ENCODE data around the gene TBXAS1.

GRCh38 chr7:139838276-139838675 lies 9.2 kb downstream of the TBXAS1 start:
- TF ChIP-seq, protein P1, sequence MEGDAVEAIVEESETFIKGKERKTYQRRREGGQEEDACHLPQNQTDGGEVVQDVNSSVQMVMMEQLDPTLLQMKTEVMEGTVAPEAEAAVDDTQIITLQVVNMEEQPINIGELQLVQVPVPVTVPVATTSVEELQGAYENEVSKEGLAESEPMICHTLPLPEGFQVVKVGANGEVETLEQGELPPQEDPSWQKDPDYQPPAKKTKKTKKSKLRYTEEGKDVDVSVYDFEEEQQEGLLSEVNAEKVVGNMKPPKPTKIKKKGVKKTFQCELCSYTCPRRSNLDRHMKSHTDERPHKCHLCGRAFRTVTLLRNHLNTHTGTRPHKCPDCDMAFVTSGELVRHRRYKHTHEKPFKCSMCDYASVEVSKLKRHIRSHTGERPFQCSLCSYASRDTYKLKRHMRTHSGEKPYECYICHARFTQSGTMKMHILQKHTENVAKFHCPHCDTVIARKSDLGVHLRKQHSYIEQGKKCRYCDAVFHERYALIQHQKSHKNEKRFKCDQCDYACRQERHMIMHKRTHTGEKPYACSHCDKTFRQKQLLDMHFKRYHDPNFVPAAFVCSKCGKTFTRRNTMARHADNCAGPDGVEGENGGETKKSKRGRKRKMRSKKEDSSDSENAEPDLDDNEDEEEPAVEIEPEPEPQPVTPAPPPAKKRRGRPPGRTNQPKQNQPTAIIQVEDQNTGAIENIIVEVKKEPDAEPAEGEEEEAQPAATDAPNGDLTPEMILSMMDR (IDR thresholded peaks at IDR 0.05): no peak
- no peak for TF ChIP-seq POLR2A (IDR thresholded peaks at IDR 0.05)
